ENCODE measurements around the gene ERBIN. TPM values are rescaled to one million over a fixed set of nuclear protein-coding genes. Genes with fewer than 3 reads are reported as not detected.

ERBIN gene
- total and polyA plus RNA-seq, 9 of the 15 experiments (the other 6 are each of a cell fraction or from before 2014, with no cell fraction given): 11.9 to 72.8 (median 41.7) TPM

DNA sequence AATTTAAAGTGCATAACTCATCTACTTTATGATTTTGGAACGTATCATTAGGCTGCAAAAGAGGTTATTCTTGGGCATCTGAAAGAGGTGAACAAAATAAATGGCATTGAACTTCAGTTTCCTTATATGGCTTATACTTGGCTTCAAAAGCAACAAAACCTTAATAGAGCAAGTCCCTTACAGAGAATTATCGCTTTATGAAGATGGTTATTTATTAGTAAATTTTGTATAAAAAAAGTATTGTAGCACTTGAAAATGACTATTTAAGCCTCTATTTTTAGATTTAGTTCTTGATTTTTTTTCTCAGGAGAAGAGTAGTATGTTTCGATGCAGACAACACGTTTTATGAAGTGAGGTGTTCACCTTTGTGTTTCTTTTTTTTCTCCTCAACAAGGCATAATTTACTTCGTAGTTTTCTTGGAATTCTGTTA is 2.0 kb downstream of the ERBIN start:
- no peak for FAIRE-seq
- POLR2A ChIA-PET: no interaction called here

More for the DNA sequence above, 2.0 kb downstream of the ERBIN start:
- peaks cover 8% of the 10 kb centered on the region; the same call in 1 of the 2 replicates for H4K20me1 ChIP-seq (replicated peaks; ENCODE audit: control insufficient read depth, insufficient read depth, low read length)
- no peak for ATAC-seq
- intact Hi-C loops (cut with micrococcal nuclease): loop anchor here (5.0 to 10.0 kb wide), 2 partner anchors 206 to 304 kb away; partner anchors contain the start of genes NLN, SGTB, SHLD3 and TRAPPC13
- no peaks in the 10 kb centered on the region for H3K9me1 ChIP-seq (ENCODE audit: control insufficient read depth, insufficient read depth, low read length)
- H3K9me3 ChIP-seq (replicated peaks; ENCODE audit: control insufficient read depth, insufficient read depth, low read depth, low read length): no peaks in the 10 kb centered on the region
- H2AFZ ChIP-seq (ENCODE audit: low read depth, low read length): no peak overlapping the region
- peak overlapping the region; percentile 90 for H3K4me2 ChIP-seq (ENCODE audit: insufficient read depth, low read length)
- peaks cover 86% of the 10 kb centered on the region for H3K79me2 ChIP-seq (ENCODE audit: control insufficient read depth, insufficient read depth, low read length)
- DNase-seq (ENCODE audit: extremely low read depth in 1 of 4, low spot score in 3 of 4): no peak
- WGBS (ENCODE audit: insufficient coverage, low coverage, missing lambda C conversion rate): 0% methylated on average over 5 of the region's 5 CpGs
- TF ChIP-seq E2F3 (CRISPR knock-in tag; IDR thresholded peaks at IDR 0.05) (no peak), SFPQ (IDR thresholded peaks at IDR 0.05; ENCODE audit: low read depth, low read length) (no peak), SRF (CRISPR knock-in tag; IDR thresholded peaks at IDR 0.05) (peak in 1 of 2 experiments; percentile 91; a peak in 2 of 4 replicates), BACH1 (tag; IDR thresholded peaks at IDR 0.05) (peak; percentile 35; the same call in 1 of the 2 replicates), POLR2AphosphoS2 (IDR thresholded peaks at IDR 0.05; ENCODE audit: low read length) (no peak)
- TF ChIP-seq, protein P1, sequence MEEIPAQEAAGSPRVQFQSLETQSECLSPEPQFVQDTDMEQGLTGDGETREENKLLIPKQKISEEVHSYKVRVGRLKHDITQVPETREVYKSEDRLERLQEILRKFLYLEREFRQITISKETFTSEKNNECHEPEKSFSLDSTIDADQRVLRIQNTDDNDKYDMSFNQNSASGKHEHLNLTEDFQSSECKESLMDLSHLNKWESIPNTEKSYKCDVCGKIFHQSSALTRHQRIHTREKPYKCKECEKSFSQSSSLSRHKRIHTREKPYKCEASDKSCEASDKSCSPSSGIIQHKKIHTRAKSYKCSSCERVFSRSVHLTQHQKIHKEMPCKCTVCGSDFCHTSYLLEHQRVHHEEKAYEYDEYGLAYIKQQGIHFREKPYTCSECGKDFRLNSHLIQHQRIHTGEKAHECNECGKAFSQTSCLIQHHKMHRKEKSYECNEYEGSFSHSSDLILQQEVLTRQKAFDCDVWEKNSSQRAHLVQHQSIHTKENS (CRISPR knock-in tag; IDR thresholded peaks at IDR 0.05): no peak
- TF ChIP-seq, protein P2, sequence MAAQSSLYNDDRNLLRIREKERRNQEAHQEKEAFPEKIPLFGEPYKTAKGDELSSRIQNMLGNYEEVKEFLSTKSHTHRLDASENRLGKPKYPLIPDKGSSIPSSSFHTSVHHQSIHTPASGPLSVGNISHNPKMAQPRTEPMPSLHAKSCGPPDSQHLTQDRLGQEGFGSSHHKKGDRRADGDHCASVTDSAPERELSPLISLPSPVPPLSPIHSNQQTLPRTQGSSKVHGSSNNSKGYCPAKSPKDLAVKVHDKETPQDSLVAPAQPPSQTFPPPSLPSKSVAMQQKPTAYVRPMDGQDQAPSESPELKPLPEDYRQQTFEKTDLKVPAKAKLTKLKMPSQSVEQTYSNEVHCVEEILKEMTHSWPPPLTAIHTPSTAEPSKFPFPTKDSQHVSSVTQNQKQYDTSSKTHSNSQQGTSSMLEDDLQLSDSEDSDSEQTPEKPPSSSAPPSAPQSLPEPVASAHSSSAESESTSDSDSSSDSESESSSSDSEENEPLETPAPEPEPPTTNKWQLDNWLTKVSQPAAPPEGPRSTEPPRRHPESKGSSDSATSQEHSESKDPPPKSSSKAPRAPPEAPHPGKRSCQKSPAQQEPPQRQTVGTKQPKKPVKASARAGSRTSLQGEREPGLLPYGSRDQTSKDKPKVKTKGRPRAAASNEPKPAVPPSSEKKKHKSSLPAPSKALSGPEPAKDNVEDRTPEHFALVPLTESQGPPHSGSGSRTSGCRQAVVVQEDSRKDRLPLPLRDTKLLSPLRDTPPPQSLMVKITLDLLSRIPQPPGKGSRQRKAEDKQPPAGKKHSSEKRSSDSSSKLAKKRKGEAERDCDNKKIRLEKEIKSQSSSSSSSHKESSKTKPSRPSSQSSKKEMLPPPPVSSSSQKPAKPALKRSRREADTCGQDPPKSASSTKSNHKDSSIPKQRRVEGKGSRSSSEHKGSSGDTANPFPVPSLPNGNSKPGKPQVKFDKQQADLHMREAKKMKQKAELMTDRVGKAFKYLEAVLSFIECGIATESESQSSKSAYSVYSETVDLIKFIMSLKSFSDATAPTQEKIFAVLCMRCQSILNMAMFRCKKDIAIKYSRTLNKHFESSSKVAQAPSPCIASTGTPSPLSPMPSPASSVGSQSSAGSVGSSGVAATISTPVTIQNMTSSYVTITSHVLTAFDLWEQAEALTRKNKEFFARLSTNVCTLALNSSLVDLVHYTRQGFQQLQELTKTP (IDR thresholded peaks at IDR 0.05; ENCODE audit: low read depth in 1 of 2, partially characterized antibody in 2 of 2): peak in 1 of 2 experiments; percentile 8
- in situ Hi-C loops (cut with MboI): loop anchor here (5.0 kb wide), 1 partner anchor 104 kb away; no protein-coding TSS in a partner anchor
- H3K4me1 ChIP-seq (replicated peaks in 1 of 2; ENCODE audit: control insufficient read depth in 2 of 2, insufficient read depth in 2 of 2, low read length in 2 of 2): peaks cover 5 to 16% of the 10 kb centered on the region in 2 experiments; a peak in 4 of 5 replicates
- H3K4me3 ChIP-seq: peak overlapping the region; percentile 90
- H3K27ac ChIP-seq (ENCODE audit: extremely low read depth, low read depth, low read length): peak overlapping the region; percentile 97
- H3K9ac ChIP-seq (ENCODE audit: insufficient read depth in 1 of 2, low read depth in 2 of 2, low read length in 2 of 2): peak overlapping the region in 1 of 2 experiments; percentile 95; a peak in 3 of 4 replicates
- no peaks in the 10 kb centered on the region for H3K27me3 ChIP-seq (ENCODE audit: control insufficient read depth in 2 of 2, insufficient read depth in 2 of 2, low read length in 2 of 2)
- CTCF ChIA-PET (ENCODE audit: low intra/inter-chr PET ratio): no interaction called here
- H3K36me3 ChIP-seq (ENCODE audit: control insufficient read depth, insufficient read depth, low read length): peaks cover 14% of the 10 kb centered on the region
- no TSS peak for BruUV-seq (replicated peaks)

Data from K562 (cell line).